HG03025 (cell line): ENCODE data around the gene ATG9A.
"Not testable (repeated sequence)": the region's sequence is repeated elsewhere in the genome, so short reads cannot be mapped to it uniquely, and the experiment has no call there.

Source experiments
- ATAC-seq: cut with Tn5 transposase; IDR thresholded peaks from one replicate; pipeline ENCODE4 v1.9.1; 2021; ENCODE audit warnings: mild to moderate bottlenecking, moderate library complexity; ENCODE audit not compliant: unreplicated experiment, low FRiP score

The ATG9A gene

GRCh38 chr2:219229305-219230058 is at the start of gene ATG9A, which contains the start of gene ANKZF1:
Gene ATG9A, minus strand, starts transcription at chr2:219229636. Its CDS starts 1,612 bp downstream, at chr2:219228024.
Gene ANKZF1, plus strand, starts transcription at chr2:219229806. Its CDS starts 452 bp downstream, at chr2:219230258.
- peak; percentile 96 for ATAC-seq

DNA sequence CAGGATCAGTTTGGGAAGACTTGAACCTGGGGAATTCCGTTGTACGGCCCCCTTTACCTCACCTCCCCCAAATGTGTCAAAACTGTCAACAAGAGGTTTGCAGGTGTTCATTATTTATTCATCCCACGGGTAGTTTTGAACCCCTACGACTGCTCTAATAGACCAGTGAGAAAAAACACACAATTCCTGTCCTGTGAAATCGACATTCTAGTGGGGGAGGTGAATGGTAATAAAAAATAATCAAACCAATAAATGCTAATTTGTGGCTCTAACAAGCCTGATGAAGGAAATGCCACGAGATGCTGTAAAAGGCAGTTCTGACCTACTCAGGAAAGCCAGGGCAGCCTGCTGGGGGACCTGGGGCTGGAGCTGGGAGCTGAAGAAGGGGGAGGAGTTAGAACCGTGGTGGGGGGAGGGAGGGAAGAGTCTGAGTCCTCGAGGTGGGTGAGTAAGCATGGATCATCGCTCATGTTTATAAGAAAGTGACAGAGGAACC is 49.3 kb upstream of the ATG9A start:
- ATAC-seq, result no peak

DNA sequence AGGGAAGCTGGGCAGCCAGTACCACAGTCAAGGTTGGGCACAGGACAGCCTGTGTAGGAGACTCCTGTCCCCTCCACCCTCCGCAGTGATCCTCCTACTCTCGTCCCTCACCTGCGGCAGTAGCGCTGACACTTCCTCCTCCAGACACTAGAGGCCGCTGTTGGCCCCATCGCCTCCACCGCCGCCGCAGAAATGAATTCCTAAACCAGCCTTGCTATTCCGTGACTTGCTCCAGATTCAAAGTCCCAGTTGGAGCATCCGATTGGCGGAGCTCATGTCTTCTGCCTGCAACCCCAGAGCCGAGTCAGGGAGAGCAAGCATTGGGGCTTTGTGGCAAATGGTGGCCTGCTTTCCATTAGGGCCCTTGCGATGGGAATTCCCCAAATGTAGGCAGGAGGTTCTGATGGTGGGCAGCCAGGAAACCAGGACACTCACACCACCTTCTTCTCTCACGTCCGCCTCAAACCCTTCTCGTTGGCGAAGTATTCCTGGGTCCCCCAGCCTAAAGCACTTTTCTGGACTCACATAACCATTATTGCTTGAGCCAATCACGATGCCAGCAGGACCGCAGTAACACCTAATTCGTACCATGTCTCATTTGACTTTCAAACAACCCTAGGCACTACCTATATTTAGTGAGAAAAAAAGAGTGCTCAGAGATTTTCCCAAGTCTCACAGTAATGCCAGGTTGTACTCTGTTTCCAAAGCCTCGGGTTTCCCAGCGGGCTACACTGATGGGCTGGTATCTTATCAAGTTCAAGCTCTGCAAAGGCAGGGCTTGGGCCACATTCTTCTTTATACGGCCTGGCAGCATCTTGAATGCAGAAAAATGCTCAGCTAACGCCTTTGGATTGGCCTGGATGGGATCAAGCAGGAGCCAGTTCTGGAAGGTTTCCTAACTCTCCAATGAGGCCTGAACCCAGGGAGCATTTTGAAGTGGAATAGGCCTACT is 48.5 kb upstream of the ATG9A start:
- no peak for ATAC-seq

GRCh38 chr2:219274361-219274921 is 45.0 kb upstream of the ATG9A start:
- ATAC-seq, result no peak

- no peak for ATAC-seq
These were observed 44.5 kb upstream of the ATG9A start for GRCh38 chr2:219273937-219274336.

DNA sequence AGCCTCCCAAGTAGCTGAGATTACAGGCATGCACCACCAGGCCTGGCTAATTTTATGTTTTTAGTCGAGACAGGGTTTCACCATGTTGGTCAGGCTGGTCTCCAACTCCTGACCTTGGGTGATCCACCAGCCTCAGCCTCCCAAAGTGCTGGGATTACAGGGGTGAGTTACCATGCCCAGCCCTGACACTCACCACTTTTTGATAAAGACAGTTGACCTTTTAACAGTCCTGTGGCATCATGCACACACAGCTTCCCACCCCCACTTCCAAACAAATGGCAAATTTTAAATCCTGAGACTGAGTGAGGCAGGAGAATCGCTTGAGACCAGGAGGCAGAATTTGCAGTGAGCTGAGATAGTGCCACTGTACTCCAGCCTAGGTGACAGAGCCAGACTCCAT is 43.6 kb upstream of the ATG9A start:
- ATAC-seq, result no peak

- no peak for ATAC-seq
These were observed 42.9 kb upstream of the ATG9A start for GRCh38 chr2:219272356-219272755.

- no peak for ATAC-seq
These were observed 41.6 kb upstream of the ATG9A start for GRCh38 chr2:219271021-219271420.

GRCh38 chr2:219270055-219270372 is 40.6 kb upstream of the ATG9A start:
- ATAC-seq, result no peak

DNA sequence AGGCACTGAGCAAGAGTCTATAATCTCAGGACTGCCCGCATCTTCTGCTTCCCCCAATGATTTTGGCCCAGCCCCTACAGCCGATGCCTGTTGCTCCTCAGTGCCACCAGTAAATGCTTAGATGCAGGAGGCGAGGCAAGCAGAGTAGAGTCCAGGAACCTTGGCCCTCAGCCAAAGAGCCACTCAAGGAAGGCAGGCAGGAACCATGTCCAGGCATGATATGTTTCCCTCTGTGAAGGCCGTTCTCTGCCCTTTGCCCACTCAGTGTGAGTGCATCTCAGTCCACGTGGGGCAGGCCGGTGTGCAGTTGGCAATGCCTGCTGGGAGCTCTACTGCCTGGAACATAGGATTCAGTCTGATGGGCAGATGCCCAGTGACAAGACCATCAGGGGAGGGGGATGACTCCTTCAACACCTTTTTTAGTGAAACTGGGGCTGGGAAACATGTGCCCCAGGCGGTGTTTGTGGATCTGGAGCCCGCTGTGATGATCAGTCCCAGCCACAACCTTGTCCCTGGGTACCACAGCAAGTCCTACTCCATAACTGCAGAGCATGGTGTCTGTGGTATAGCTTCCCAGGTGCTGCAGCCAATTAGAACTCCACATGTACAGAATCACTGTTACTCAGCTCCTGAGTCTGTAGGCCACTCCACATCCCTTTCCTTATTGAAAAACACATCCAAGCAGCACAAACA is 40.1 kb upstream of the ATG9A start:
- no peak for ATAC-seq

- no peak for ATAC-seq
These were observed 38.9 kb upstream of the ATG9A start for GRCh38 chr2:219268294-219268693.

- no peak for ATAC-seq
These were observed 37.5 kb upstream of the ATG9A start for GRCh38 chr2:219266886-219267285.

DNA sequence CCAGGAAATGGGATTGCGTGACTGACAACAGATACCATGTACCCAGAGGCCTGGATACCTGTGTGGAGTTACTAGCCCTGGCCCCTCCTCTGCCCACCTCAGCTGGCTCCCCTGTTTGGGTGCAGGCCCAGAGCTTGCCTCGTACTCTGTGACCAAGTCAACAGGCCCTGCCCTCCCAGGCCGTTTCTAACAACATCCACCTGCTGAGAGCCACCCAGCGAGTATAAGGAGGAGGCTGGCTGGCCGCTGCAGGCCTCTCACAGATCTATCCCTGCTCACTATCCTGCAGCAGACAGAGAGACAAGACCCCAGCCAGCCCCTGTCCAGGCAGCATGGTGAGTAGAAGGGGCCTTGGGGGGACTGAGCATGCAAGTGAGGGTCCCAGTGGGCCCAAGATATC is 36.8 kb upstream of the ATG9A start:
- no peak for ATAC-seq

GRCh38 chr2:219261024-219261855 is 31.8 kb upstream of the ATG9A start:
- ATAC-seq, result no peak

- not testable (repeated sequence) for ATAC-seq
These were observed 29.5 kb upstream of the ATG9A start for GRCh38 chr2:219258942-219259341.

- peak; percentile 19 for ATAC-seq
These were observed 25.3 kb upstream of the ATG9A start for GRCh38 chr2:219254590-219255201.

DNA sequence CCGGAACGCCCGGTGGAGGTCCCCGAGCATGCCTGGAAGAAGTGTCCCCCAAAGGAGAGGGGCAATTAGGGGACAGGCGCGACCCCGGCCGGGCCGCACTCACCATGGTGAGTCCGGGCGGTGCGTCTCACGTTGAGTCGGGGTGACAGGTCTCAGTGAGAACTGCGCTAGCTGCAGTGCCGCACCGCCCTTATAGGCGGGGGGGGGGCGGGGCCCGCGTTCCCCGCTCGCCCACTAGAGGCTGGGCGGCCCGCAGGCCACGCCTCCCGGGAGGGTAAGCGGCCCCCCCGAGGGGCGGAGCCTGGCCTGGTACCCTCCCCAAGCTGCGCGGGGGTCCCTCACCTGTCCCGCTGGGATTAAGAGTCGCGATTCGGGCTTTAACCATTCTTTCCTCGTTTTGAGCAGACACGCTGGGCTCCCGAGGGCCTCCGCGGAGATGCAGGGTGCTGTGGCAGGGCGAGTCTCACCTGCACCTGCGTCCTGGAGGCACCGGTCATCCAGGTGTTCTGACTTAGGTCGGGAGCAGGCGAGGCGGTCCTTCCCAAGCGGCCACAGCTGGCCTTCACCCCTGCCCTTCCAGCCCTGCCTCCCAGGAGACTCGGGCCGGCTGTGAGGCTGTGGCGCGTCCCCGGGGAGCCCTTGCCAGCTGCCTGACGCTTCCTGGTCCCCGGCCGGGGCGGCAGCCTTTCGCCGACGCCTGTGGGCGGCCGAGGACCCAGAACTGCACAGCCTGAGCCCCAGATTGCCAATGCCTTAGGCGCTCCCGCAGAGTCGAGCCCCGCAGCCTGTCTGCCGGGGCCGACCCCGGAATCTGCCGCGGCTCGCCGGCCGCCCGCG is 24.5 kb upstream of the ATG9A start, which contains the start of gene TUBA4A:
TUBA4A (minus strand) TSS at position 166 of the 837 bp plus-strand sequence; CDS start at position 106, 60 bp downstream.
- ATAC-seq, result peak; percentile 49
